Heart left ventricle (tissue), 13 donors: ENCODE measurements around the gene MAP4K5.

Source experiments
- POLR2A ChIP-seq, 2 donors: fragments of 450-650 bp; IDR thresholded peaks; one replicate each; pipeline ENCODE4 v1.6.1; 2017; ENCODE audit warnings: antibody characterized with exemption in 2 of 2, mild to moderate bottlenecking in 2 of 2, moderate library complexity in 2 of 2
- TF ChIP-seq, protein P1 (sequence below), 12 donors: fragments of 200-600 bp; sonication (generic) in 4 of 12; IDR thresholded peaks; one replicate each; pipeline versions ENCODE4 v1.5.0 to v1.8.0; 2018 to 2022; ENCODE audit warnings: antibody characterized with exemption in 12 of 12, mild to moderate bottlenecking in 5 of 12
- donor health status: ischemic (EF 13 %, LVEDD 7.1; RV severe dilation, severe dysfunction).
- donor health status: DM: no; HTN: yes; CAD: no.
- donor health status: DM: no; HTN: no; CAD: no.
- donor health status: ischemic (EF 25% LVEDD 6.9; RV normal size, moderate dysfunction).
- donor health status: ischemic (EF 25% LVEDD 5.7; RV mildly dilated, moderate dysfunction).
- donor health status: ischemic (EF 35%, LVEDD 5.7; RV mildly dilated, moderate dysfunction).
- donor health status: nonischemic (EF 11% LVEDD 7.7; RV severe dilation, severe dysfunction).
- donor health status: DM: yes; HTN: yes; CAD: no.
- donor health status: PGD.
- donor health status: ischemic (EF 29% LVEDD 5.4; RV normal size, mild dysfunction).
- donor health status: nonischemic (EF 23%, LVEDD 6.1; RV moderate dilation, normal function).

DNA sequence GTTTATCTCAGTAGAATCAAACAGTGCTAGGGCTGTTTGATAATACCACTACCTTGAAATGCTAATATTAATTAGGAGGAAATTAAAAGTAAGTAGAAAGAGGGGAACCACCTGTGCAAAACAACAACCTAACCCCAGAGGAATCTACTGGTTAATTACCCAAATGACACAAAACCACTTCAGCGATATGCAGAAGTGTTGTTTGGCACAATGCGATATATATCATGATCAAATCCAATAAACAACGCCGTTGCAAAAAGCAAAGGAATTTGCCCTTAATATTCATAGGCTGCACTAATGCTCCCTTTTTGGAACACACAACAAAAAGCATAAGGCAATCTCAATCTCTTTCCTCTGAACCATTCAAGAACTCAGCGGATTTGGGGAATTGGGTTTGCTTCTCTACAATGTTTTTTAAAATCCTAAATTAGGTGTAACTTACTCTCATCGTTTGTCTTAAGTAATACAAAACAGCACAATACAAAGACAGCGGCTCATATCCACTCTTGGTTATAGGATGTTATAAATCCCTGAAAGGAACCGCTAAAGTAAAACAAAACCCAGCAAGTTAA, 1.5 kb downstream of the MAP4K5 start:
- no peak for TF ChIP-seq POLR2A (IDR thresholded peaks at IDR 0.05)
- TF ChIP-seq, protein P1, sequence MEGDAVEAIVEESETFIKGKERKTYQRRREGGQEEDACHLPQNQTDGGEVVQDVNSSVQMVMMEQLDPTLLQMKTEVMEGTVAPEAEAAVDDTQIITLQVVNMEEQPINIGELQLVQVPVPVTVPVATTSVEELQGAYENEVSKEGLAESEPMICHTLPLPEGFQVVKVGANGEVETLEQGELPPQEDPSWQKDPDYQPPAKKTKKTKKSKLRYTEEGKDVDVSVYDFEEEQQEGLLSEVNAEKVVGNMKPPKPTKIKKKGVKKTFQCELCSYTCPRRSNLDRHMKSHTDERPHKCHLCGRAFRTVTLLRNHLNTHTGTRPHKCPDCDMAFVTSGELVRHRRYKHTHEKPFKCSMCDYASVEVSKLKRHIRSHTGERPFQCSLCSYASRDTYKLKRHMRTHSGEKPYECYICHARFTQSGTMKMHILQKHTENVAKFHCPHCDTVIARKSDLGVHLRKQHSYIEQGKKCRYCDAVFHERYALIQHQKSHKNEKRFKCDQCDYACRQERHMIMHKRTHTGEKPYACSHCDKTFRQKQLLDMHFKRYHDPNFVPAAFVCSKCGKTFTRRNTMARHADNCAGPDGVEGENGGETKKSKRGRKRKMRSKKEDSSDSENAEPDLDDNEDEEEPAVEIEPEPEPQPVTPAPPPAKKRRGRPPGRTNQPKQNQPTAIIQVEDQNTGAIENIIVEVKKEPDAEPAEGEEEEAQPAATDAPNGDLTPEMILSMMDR (IDR thresholded peaks at IDR 0.05), result no peak
